Liver (tissue), 9 donors: Measurements from ENCODE around the gene SCN8A. TPM values are rescaled to one million over a fixed set of nuclear protein-coding genes. Genes with fewer than 3 reads are reported as not detected.
"Not testable (repeated sequence)": the region's sequence is repeated elsewhere in the genome, so short reads cannot be mapped to it uniquely, and the experiment has no call there.

Source experiments
- DNase-seq: peaks from one replicate; pipeline ENCODE4 v3.0.0-alpha.2; 2017; ENCODE audit warnings: low spot score
- H3K27ac ChIP-seq, 2 donors: one replicate each; pipeline ENCODE4 v1.7.0; 2013; ENCODE audit warnings: inconsistent platforms in 2 of 2, low read length in 2 of 2, control low read depth in 1 of 2, low read depth in 1 of 2, mild to moderate bottlenecking in 1 of 2
- H3K27me3 ChIP-seq, 4 donors: one replicate each; pipeline versions ENCODE4 v1.6.1 to v1.7.0; 2013; ENCODE audit warnings: low read length in 3 of 4, inconsistent platforms in 1 of 4, mild to moderate bottlenecking in 1 of 4, moderate library complexity in 1 of 4; ENCODE audit not compliant: control insufficient read depth in 4 of 4, insufficient read depth in 4 of 4
- H3K36me3 ChIP-seq, 4 donors: one replicate each; pipeline versions ENCODE4 v1.6.1 to v1.7.0; 2013; ENCODE audit warnings: low read length in 3 of 4, mild to moderate bottlenecking in 3 of 4, low read depth in 1 of 4, moderate library complexity in 1 of 4; ENCODE audit not compliant: control insufficient read depth in 4 of 4, insufficient read depth in 3 of 4
- H3K4me1 ChIP-seq, 4 donors: one replicate each; pipeline versions ENCODE4 v1.6.1 to v1.7.0; 2013; ENCODE audit warnings: low read length in 3 of 4, mild to moderate bottlenecking in 3 of 4, moderate library complexity in 1 of 4; ENCODE audit not compliant: control insufficient read depth in 4 of 4, insufficient read depth in 4 of 4
- H3K4me3 ChIP-seq, 3 donors: one replicate each; pipeline versions ENCODE4 v1.6.1 to v1.7.0; 2013; ENCODE audit warnings: low read length in 3 of 3, control low read depth in 1 of 3, low read depth in 1 of 3, mild to moderate bottlenecking in 1 of 3
- H3K9ac ChIP-seq, 2 donors: one replicate each; pipeline ENCODE4 v1.7.0; 2013; ENCODE audit warnings: low read length in 2 of 2, mild to moderate bottlenecking in 2 of 2, moderate library complexity in 2 of 2, control low read depth in 1 of 2, low read depth in 1 of 2
- H3K9me3 ChIP-seq, 4 donors: one replicate each; pipeline versions ENCODE4 v1.6.1 to v1.7.0; 2013; ENCODE audit warnings: low read length in 3 of 4; ENCODE audit not compliant: control insufficient read depth in 4 of 4
- EGR1 ChIP-seq, 2 donors: IDR thresholded peaks; 2 replicates each; pipeline ENCODE4 v1.6.1; 2016 to 2018; ENCODE audit warnings: antibody characterized with exemption in 2 of 2, low read depth in 2 of 2
- FOXA1 ChIP-seq: IDR thresholded peaks from 2 replicates; pipeline ENCODE4 v1.6.1; 2016; ENCODE audit warnings: antibody characterized with exemption
- FOXA2 ChIP-seq: IDR thresholded peaks from 2 replicates; pipeline ENCODE4 v1.6.1; 2016; ENCODE audit warnings: antibody characterized with exemption
- GABPA ChIP-seq, 2 donors: IDR thresholded peaks in 1 of 2; conservative IDR thresholded peaks in 1 of 2; 2 replicates each; pipeline ENCODE4 v1.6.1; 2016; ENCODE audit warnings: antibody characterized with exemption in 2 of 2, mild to moderate bottlenecking in 1 of 2, moderate library complexity in 1 of 2
- HNF4A ChIP-seq, 2 donors: conservative IDR thresholded peaks; 2 replicates each; pipeline ENCODE4 v1.6.1; 2016; ENCODE audit warnings: antibody characterized with exemption in 2 of 2, mild to moderate bottlenecking in 2 of 2
- JUND ChIP-seq, 2 donors: IDR thresholded peaks; 2 replicates each; pipeline ENCODE4 v1.6.1; 2016; ENCODE audit warnings: antibody characterized with exemption in 2 of 2
- NR2F2 ChIP-seq: IDR thresholded peaks from 2 replicates; pipeline ENCODE4 v1.6.1; 2016; ENCODE audit warnings: antibody characterized with exemption
- REST ChIP-seq: IDR thresholded peaks from 2 replicates; pipeline ENCODE4 v1.6.1; 2016; ENCODE audit warnings: antibody characterized with exemption, mild to moderate bottlenecking
- RXRA ChIP-seq, 2 donors: IDR thresholded peaks; 2 replicates each; pipeline ENCODE4 v1.6.1; 2017 to 2018; ENCODE audit warnings: antibody characterized with exemption in 2 of 2, mild to moderate bottlenecking in 1 of 2
- SP1 ChIP-seq: IDR thresholded peaks from 2 replicates; pipeline ENCODE4 v1.6.1; 2018; ENCODE audit warnings: antibody characterized with exemption, mild to moderate bottlenecking
- TAF1 ChIP-seq: conservative IDR thresholded peaks from 2 replicates; pipeline ENCODE4 v1.6.1; 2016; ENCODE audit warnings: antibody characterized with exemption, mild to moderate bottlenecking
- YY1 ChIP-seq: IDR thresholded peaks from 2 replicates; pipeline ENCODE4 v1.6.1; 2016; ENCODE audit warnings: antibody characterized with exemption, mild to moderate bottlenecking
- WGBS: extraction: QIAGEN DNeasy Blood & Tissue Kit; methylation state at CpG from one replicate; pipeline ENCODE4 v1.1.7; 2013; 5-methylcytosine and 5-hydroxymethylcytosine counted together
- polyA plus RNA-seq, 2 donors: library from polyadenylated mRNA; stranded (reverse) in 1 of 2; unstranded in 1 of 2; fragments of 200-250 nt in 1 of 2; fragments of >200 nt in 1 of 2; fragmentation: Nextera tagmentation in 1 of 2; extraction: Ambion mirVana in 1 of 2; gene quantifications; one replicate each; pipeline versions ENCODE4 v1.2.1 to v1.2.3, GENCODE V29; 2013 to 2015
- total RNA-seq, 2 donors: library from RNA; depleted of rRNA; stranded (reverse); fragments of >200 nt; gene quantifications; one replicate each; pipeline ENCODE4 v1.2.3, GENCODE V29; 2014
- TF ChIP-seq, protein P1 (sequence below): IDR thresholded peaks from 2 replicates; pipeline ENCODE4 v1.6.1; 2016; ENCODE audit warnings: antibody characterized with exemption
- TF ChIP-seq, protein P2 (sequence below): IDR thresholded peaks from 2 replicates; pipeline ENCODE4 v1.6.1; 2016; ENCODE audit warnings: antibody characterized with exemption
- TF ChIP-seq, protein P3 (sequence below): IDR thresholded peaks from 2 replicates; pipeline ENCODE4 v1.6.1; 2016; ENCODE audit warnings: antibody characterized with exemption
- donor health status: healthy.
- donor health status: healthy.
- donor health status: healthy.
- donor health status: healthy.
- donor health status: healthy.

Gene SCN8A
- total and polyA plus RNA-seq, 4 donors, result 0.84 to 12.7 (median 3.8) TPM

DNA sequence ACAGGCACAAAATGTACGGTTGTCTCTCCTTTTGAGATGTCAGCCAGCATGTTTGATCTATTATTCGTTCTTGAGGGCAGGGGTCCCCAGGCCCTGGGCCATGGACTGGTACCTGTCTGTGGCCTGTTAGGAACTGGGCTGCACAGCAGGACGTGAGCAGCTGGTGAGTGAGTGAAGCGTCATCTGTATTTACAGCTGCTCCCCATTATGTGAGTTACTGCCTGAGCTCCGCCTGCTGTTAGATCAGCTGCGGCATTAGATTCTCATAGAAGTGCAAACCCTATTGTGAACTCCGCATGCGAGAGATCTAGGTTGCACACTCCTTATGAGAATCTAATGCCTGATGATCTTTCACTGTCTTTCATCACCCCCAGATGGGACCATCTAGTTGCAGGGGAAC lies 41.4 kb upstream of the SCN8A start:
- WGBS, result 89% methylated on average over 8 of the region's 8 CpGs
- Histone ChIP-seq H3K9ac (no peak overlapping the region), H3K4me3 (no peak overlapping the region), H3K27me3 (no peaks in the 10 kb centered on the region), H3K4me1 (no peaks in the 10 kb centered on the region), H3K9me3 (no peaks in the 10 kb centered on the region), H3K27ac (no peak overlapping the region), H3K36me3 (no peaks in the 10 kb centered on the region)
- DNase-seq, result no peak
- TF ChIP-seq, protein P1, sequence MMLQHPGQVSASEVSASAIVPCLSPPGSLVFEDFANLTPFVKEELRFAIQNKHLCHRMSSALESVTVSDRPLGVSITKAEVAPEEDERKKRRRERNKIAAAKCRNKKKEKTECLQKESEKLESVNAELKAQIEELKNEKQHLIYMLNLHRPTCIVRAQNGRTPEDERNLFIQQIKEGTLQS, result no peak
- TF ChIP-seq, protein P2, sequence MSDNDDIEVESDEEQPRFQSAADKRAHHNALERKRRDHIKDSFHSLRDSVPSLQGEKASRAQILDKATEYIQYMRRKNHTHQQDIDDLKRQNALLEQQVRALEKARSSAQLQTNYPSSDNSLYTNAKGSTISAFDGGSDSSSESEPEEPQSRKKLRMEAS, result no peak
- TF ChIP-seq, protein P3, sequence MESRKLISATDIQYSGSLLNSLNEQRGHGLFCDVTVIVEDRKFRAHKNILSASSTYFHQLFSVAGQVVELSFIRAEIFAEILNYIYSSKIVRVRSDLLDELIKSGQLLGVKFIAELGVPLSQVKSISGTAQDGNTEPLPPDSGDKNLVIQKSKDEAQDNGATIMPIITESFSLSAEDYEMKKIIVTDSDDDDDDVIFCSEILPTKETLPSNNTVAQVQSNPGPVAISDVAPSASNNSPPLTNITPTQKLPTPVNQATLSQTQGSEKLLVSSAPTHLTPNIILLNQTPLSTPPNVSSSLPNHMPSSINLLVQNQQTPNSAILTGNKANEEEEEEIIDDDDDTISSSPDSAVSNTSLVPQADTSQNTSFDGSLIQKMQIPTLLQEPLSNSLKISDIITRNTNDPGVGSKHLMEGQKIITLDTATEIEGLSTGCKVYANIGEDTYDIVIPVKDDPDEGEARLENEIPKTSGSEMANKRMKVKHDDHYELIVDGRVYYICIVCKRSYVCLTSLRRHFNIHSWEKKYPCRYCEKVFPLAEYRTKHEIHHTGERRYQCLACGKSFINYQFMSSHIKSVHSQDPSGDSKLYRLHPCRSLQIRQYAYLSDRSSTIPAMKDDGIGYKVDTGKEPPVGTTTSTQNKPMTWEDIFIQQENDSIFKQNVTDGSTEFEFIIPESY, result no peak
- TF ChIP-seq TAF1, result no peak
- TF ChIP-seq RXRA (IDR thresholded peaks at IDR 0.05), result no peak
- TF ChIP-seq REST, result no peak
- TF ChIP-seq YY1, result no peak
- no peak for TF ChIP-seq GABPA (IDR thresholded peaks at IDR 0.05 in 1 of 2, conservative IDR thresholded peaks at IDR 0.05 in 1 of 2)
- no peak for TF ChIP-seq EGR1 (IDR thresholded peaks at IDR 0.05; ENCODE audit: low read depth in 2 of 2)
- no peak for TF ChIP-seq NR2F2
- TF ChIP-seq JUND (IDR thresholded peaks at IDR 0.05), result no peak
- TF ChIP-seq HNF4A (conservative IDR thresholded peaks at IDR 0.05), result no peak
- no peak for TF ChIP-seq FOXA2
- TF ChIP-seq FOXA1, result no peak
- no peak for TF ChIP-seq SP1

- not testable (repeated sequence) for H3K36me3 ChIP-seq, DNase-seq, H3K4me1 ChIP-seq, H3K4me3 ChIP-seq, H3K9ac ChIP-seq, H3K27ac ChIP-seq, H3K27me3 ChIP-seq, H3K9me3 ChIP-seq
- WGBS, result 75% methylated on average over 15 of the region's 28 CpGs
Observed at GRCh38 chr12:51568271-51569032, 22.6 kb upstream of the SCN8A start.
